HCT116 (cell line): ENCODE measurements around the gene GPR173. TPM values are rescaled to one million over a fixed set of nuclear protein-coding genes. Genes with fewer than 3 reads are reported as not detected.

Experiments
- ATAC-seq: fragments of 200-7000 bp; cut with Tn5 transposase; 2 replicates; pipeline ENCODE4 v1.9.1; 2020; ENCODE audit warnings: mild to moderate bottlenecking, moderate library complexity
- BruUV-seq: library from RNA; stranded (reverse); fragments of 400-500 nt; replicated peaks from 2 replicates; lab custom pipeline; 2021; lab: Mats Ljungman, UMichigan
- CTCF ChIA-PET: fragments of 300-600 bp; sonication (Branson Sonifier 250); formaldehyde crosslinking; loops from one replicate; lab custom pipeline; 2021; ENCODE audit warnings: antibody characterized with exemption; lab: Charles Lee
- POLR2A ChIA-PET: fragments of 300-600, 350-600 bp; sonication (Branson Sonifier 250); formaldehyde crosslinking; loops from one replicate; lab custom pipeline; 2021; ENCODE audit warnings: antibody characterized with exemption; lab: Charles Lee
- RAD21 ChIA-PET, 2 experiments: fragments of 300-600 bp; sonication (Branson Sonifier 250); formaldehyde crosslinking; loops; one replicate each; lab custom pipeline; 2023; ENCODE audit warnings: low total read pairs in 2 of 2; ENCODE audit not compliant: uncharacterized antibody in 2 of 2, unreplicated experiment in 2 of 2, low non-redundant PET in 1 of 2; lab: Charles Lee
- DNase-seq: peaks from one replicate; pipeline ENCODE4 v3.0.0-alpha.2; 2010; ENCODE audit warnings: low read depth, low spot score
- H2AFZ ChIP-seq: fragments of 200-600 bp; shearing (Covaris generic), sonication (generic); 2 replicates; pipeline ENCODE4 v1.6.1; 2017; ENCODE audit warnings: low read depth, mixed run types, mixed read lengths, antibody characterized with exemption, low read length; ENCODE audit not compliant: poor library complexity, severe bottlenecking
- H3K27ac ChIP-seq: 2 replicates; pipeline ENCODE4 v1.5.1; 2012; ENCODE audit warnings: low read depth, low read length
- H3K27me3 ChIP-seq: fragments of 200-600 bp; sonication (generic); 2 replicates; pipeline ENCODE4 v1.6.1; 2016; ENCODE audit warnings: mixed run types, low read length, mixed read lengths; ENCODE audit not compliant: insufficient read depth
- H3K36me3 ChIP-seq, 2 experiments: fragments of 200-500 bp in 1 of 2; fragments of 200-600 bp in 1 of 2; sonication (Bioruptor generic) in 1 of 2; sonication (generic) in 1 of 2; 2 replicates each; pipeline versions ENCODE4 v1.5.1 to v1.6.1; 2014 to 2016; ENCODE audit warnings: low read length in 2 of 2, inconsistent platforms in 1 of 2, mixed read lengths in 1 of 2, mixed run types in 1 of 2; ENCODE audit not compliant: insufficient read depth in 2 of 2, control insufficient read depth in 1 of 2
- H3K4me1 ChIP-seq, 2 experiments: fragments of 200-600 bp in 1 of 2; sonication (generic) in 1 of 2; 2 replicates each; pipeline versions ENCODE4 v1.5.1 to v1.6.1; 2012 to 2017; ENCODE audit warnings: low read length in 2 of 2, inconsistent platforms in 1 of 2, mild to moderate bottlenecking in 1 of 2, mixed read lengths in 1 of 2, mixed run types in 1 of 2, moderate library complexity in 1 of 2; ENCODE audit not compliant: insufficient read depth in 2 of 2, control insufficient read depth in 1 of 2
- H3K4me2 ChIP-seq: fragments of 200-600 bp; sonication (generic); 2 replicates; pipeline ENCODE4 v1.6.1; 2017; ENCODE audit warnings: mixed run types, low read length, mixed read lengths
- H3K4me3 ChIP-seq, 2 experiments: fragments of 200-600 bp in 1 of 2; sonication (generic) in 1 of 2; replicated peaks in 1 of 2; 2 replicates each; pipeline ENCODE4 v1.5.1; 2011 to 2016; ENCODE audit warnings: low read length in 2 of 2, control low read depth in 1 of 2, low read depth in 1 of 2, mild to moderate bottlenecking in 1 of 2, mixed read lengths in 1 of 2, mixed run types in 1 of 2
- H3K79me2 ChIP-seq: fragments of 200-600 bp; sonication (generic); 2 replicates; pipeline ENCODE4 v1.6.1; 2017; ENCODE audit warnings: mild to moderate bottlenecking, mixed run types, low read length, moderate library complexity, mixed read lengths; ENCODE audit not compliant: insufficient read depth
- H3K9ac ChIP-seq: fragments of 200-600 bp; sonication (generic); 2 replicates; pipeline ENCODE4 v1.6.1; 2016; ENCODE audit warnings: low read length, mixed read lengths
- H3K9me2 ChIP-seq: fragments of 200-600 bp; sonication (generic), shearing (Covaris generic); 2 replicates; pipeline ENCODE4 v1.6.1; 2017; ENCODE audit warnings: mixed run types, mild to moderate bottlenecking, moderate library complexity; ENCODE audit not compliant: insufficient read depth
- H3K9me3 ChIP-seq, 2 experiments: fragments of 200-500 bp in 1 of 2; fragments of 200-600 bp in 1 of 2; sonication (Bioruptor generic) in 1 of 2; sonication (generic) in 1 of 2; 2 replicates each; pipeline ENCODE4 v1.6.1; 2014 to 2017; ENCODE audit warnings: low read length in 2 of 2, mixed read lengths in 2 of 2, inconsistent platforms in 1 of 2, low read depth in 1 of 2, mild to moderate bottlenecking in 1 of 2, mixed run types in 1 of 2, moderate library complexity in 1 of 2; ENCODE audit not compliant: control insufficient read depth in 1 of 2, insufficient read depth in 1 of 2
- H4K20me1 ChIP-seq: fragments of 200-600 bp; sonication (generic), shearing (Covaris generic); 2 replicates; pipeline ENCODE4 v1.6.1; 2017; ENCODE audit warnings: mixed run types, mild to moderate bottlenecking, moderate library complexity; ENCODE audit not compliant: insufficient read depth
- ATF3 ChIP-seq: IDR thresholded peaks from 2 replicates; pipeline ENCODE4 v1.6.1; 2012
- EGR1 ChIP-seq: IDR thresholded peaks from 2 replicates; pipeline ENCODE4 v1.6.1; 2012; ENCODE audit warnings: low read depth
- FOSL1 ChIP-seq: IDR thresholded peaks from 2 replicates; pipeline ENCODE4 v1.6.1; 2012; ENCODE audit warnings: low read depth
- POLR2AphosphoS5 ChIP-seq: IDR thresholded peaks from 2 replicates; pipeline ENCODE4 v1.6.1; 2011; ENCODE audit warnings: mild to moderate bottlenecking, low read depth, low read length, moderate library complexity
- REST ChIP-seq: IDR thresholded peaks from 2 replicates; pipeline ENCODE4 v1.6.1; 2012; ENCODE audit warnings: low read depth
- SP1 ChIP-seq: IDR thresholded peaks from 2 replicates; pipeline ENCODE4 v1.6.1; 2012; ENCODE audit warnings: low read depth
- SRF ChIP-seq: IDR thresholded peaks from 2 replicates; pipeline ENCODE4 v1.6.1; 2012; ENCODE audit warnings: low read depth
- YY1 ChIP-seq: IDR thresholded peaks from 2 replicates; pipeline ENCODE4 v1.6.1; 2011; ENCODE audit warnings: low read length, low read depth, moderate library complexity, mild to moderate bottlenecking; ENCODE audit not compliant: insufficient replicate concordance; ENCODE audit errors: extremely low read depth
- ZFX ChIP-seq: fragments of 450-650 bp; IDR thresholded peaks from 2 replicates; pipeline ENCODE4 v1.6.1; 2017
- intact Hi-C: fragments of 100-400 bp; cut with micrococcal nuclease; formaldehyde crosslinking; loops from 2 replicates; pipeline ENCODE4 v1.10.0; 2022
- total RNA-seq: library from RNA; stranded (reverse); gene quantifications from one replicate; pipeline ENCODE4 v1.2.1, GENCODE V29; 2021; ENCODE audit not compliant: unreplicated experiment
- TF ChIP-seq, protein P1 (sequence below): IDR thresholded peaks from 2 replicates; pipeline ENCODE4 v1.6.1; 2011; ENCODE audit warnings: mild to moderate bottlenecking, low read length, moderate library complexity; ENCODE audit not compliant: insufficient replicate concordance; ENCODE audit errors: extremely low read depth
- TF ChIP-seq, protein P2 (sequence below): IDR thresholded peaks from 2 replicates; pipeline ENCODE4 v1.6.1; 2012

The GPR173 gene
- total RNA-seq, 1 experiment from 2014 or later, result 3.4 TPM

- TF ChIP-seq FOSL1 (no peak), POLR2AphosphoS5 (no peak), YY1 (no peak)
- no peaks in the 10 kb centered on the region for H3K9me3 ChIP-seq
- ATAC-seq, result no peak
- DNase-seq, result no peak
- no peak overlapping the region for H2AFZ ChIP-seq
- ChIA-PET CTCF (no interaction called here), POLR2A (interaction anchor here (1.3 to 1.5 kb wide), 5 partner anchors 10 to 142 kb away, joined by 3 to 25 read pairs (median 5); partner anchors contain the start of gene KANTR), RAD21 (no interaction called here)
- H3K4me2 ChIP-seq, result peak overlapping the region; percentile 84
- H3K36me3 ChIP-seq, result peaks cover 0 to 10% of the 10 kb centered on the region in 2 experiments; a peak in 1 of 4 replicates
- TSS peak; percentile 44 for BruUV-seq
- H3K79me2 ChIP-seq, result peaks cover 8% of the 10 kb centered on the region; the same call in 1 of the 2 replicates
- H3K27ac ChIP-seq, result peak overlapping the region; percentile 51; the same call in 1 of the 2 replicates
- peak overlapping the region; percentile 84 for H3K9ac ChIP-seq
- no peaks in the 10 kb centered on the region for H3K27me3 ChIP-seq
- H4K20me1 ChIP-seq, result no peaks in the 10 kb centered on the region
- peak overlapping the region; percentile 63 to 70 for H3K4me3 ChIP-seq
- no peaks in the 10 kb centered on the region for H3K9me2 ChIP-seq
- intact Hi-C loops, result no loop called here
- peaks cover 0 to 7% of the 10 kb centered on the region in 2 experiments; a peak in 1 of 4 replicates for H3K4me1 ChIP-seq
Observed at GRCh38 chrX:53082773-53083616, 34.4 kb downstream of the GPR173 start.

DNA sequence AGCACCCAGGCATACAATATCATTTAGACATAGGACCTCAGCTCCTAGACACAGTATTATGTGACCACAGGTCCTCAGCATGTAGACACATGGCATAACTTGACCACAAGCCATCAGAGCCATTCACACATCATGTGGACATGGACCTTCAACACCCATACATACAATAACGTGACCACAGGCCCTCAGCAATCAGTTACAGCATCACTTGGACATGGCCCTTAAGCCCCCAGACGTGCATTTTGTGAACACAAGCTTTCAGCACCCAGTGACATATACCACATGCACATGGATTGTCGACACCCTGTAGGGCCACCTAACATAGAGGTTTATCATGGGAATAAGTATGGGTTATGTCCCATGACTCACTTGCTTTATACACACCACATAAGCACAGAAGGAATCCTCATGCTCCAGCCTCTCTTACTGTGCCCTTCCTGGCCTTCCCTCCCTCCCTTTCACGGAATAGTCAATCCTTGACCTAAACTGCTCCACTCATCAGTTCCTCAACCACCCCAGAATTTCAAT is 35.5 kb downstream of the GPR173 start:
- DNase-seq, result no peak
- no peak for TF ChIP-seq SRF
- no peak for TF ChIP-seq POLR2AphosphoS5
- no peak for TF ChIP-seq ATF3
- TF ChIP-seq EGR1, result no peak
- no peak for TF ChIP-seq ZFX
- no peak for TF ChIP-seq SP1
- TF ChIP-seq REST, result no peak
- no peak for TF ChIP-seq YY1
- TF ChIP-seq, protein P1, sequence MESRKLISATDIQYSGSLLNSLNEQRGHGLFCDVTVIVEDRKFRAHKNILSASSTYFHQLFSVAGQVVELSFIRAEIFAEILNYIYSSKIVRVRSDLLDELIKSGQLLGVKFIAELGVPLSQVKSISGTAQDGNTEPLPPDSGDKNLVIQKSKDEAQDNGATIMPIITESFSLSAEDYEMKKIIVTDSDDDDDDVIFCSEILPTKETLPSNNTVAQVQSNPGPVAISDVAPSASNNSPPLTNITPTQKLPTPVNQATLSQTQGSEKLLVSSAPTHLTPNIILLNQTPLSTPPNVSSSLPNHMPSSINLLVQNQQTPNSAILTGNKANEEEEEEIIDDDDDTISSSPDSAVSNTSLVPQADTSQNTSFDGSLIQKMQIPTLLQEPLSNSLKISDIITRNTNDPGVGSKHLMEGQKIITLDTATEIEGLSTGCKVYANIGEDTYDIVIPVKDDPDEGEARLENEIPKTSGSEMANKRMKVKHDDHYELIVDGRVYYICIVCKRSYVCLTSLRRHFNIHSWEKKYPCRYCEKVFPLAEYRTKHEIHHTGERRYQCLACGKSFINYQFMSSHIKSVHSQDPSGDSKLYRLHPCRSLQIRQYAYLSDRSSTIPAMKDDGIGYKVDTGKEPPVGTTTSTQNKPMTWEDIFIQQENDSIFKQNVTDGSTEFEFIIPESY, result no peak
- TF ChIP-seq, protein P2, sequence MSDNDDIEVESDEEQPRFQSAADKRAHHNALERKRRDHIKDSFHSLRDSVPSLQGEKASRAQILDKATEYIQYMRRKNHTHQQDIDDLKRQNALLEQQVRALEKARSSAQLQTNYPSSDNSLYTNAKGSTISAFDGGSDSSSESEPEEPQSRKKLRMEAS, result no peak

More for the DNA sequence above, 35.5 kb downstream of the GPR173 start:
- RAD21 ChIA-PET, result no interaction called here
- Histone ChIP-seq H4K20me1 (no peaks in the 10 kb centered on the region), H3K4me1 (peaks cover 0 to 7% of the 10 kb centered on the region in 2 experiments; a peak in 1 of 4 replicates), H2AFZ (no peak overlapping the region), H3K9me2 (no peaks in the 10 kb centered on the region), H3K79me2 (peaks cover 8% of the 10 kb centered on the region; the same call in 1 of the 2 replicates), H3K36me3 (peaks cover 0 to 10% of the 10 kb centered on the region in 2 experiments; a peak in 1 of 4 replicates), H3K9me3 (no peaks in the 10 kb centered on the region), H3K27ac (no peak overlapping the region), H3K9ac (no peak overlapping the region), H3K4me3 (no peak overlapping the region), H3K27me3 (no peaks in the 10 kb centered on the region), H3K4me2 (no peak overlapping the region)
- POLR2A ChIA-PET, result no interaction called here
- CTCF ChIA-PET, result no interaction called here
- no peak for ATAC-seq
- intact Hi-C loops, result no loop called here
- BruUV-seq, result no TSS peak
